ENCODE measurements around the gene KRTAP2-4. TPM values are rescaled to one million over a fixed set of nuclear protein-coding genes. Genes with fewer than 3 reads are reported as not detected.

Gene KRTAP2-4
- total RNA-seq = not detected in 2 replicates

GRCh38 chr17:41065829-41066624 is at the start of gene KRTAP2-4:
Gene KRTAP2-4 (minus strand): TSS chr17:41065879. CDS start chr17:41065845, 34 bp downstream.

GRCh38 chr17:41105347-41105746 is 39.7 kb upstream of the KRTAP2-4 start, which contains the start of gene KRTAP4-9:
Gene KRTAP4-9 (plus strand): TSS chr17:41105389. CDS start chr17:41105389, 0 bp downstream.

GRCh38 chr17:41101586-41102259 is 36.0 kb upstream of the KRTAP2-4 start, which contains the start of gene KRTAP4-16:
Gene KRTAP4-16 (minus strand): TSS chr17:41102209. CDS start chr17:41102209, 0 bp downstream.

GRCh38 chr17:41098042-41098441 is 32.4 kb upstream of the KRTAP2-4 start, which contains the start of gene KRTAP4-8:
Gene KRTAP4-8 (minus strand): TSS chr17:41098142. CDS start chr17:41098084, 58 bp downstream.

GRCh38 chr17:41084100-41084856 is 18.6 kb upstream of the KRTAP2-4 start, which contains the start of gene KRTAP4-7:
Gene KRTAP4-7 (plus strand): TSS chr17:41084150. CDS start chr17:41084207, 57 bp downstream.

GRCh38 chr17:41060052-41060604 is 5.6 kb downstream of the KRTAP2-4 start, which contains the start of gene KRTAP2-3:
Gene KRTAP2-3 (minus strand): TSS chr17:41060114. CDS start chr17:41060050, 64 bp downstream.

GRCh38 chr17:41055130-41055529 is 10.5 kb downstream of the KRTAP2-4 start, which contains the start of gene KRTAP2-2:
Gene KRTAP2-2 (minus strand): TSS chr17:41055230. CDS start chr17:41055211, 19 bp downstream.

GRCh38 chr17:41046735-41047465 is 18.8 kb downstream of the KRTAP2-4 start, which contains the start of gene KRTAP2-1:
Gene KRTAP2-1 (minus strand): TSS chr17:41047316. CDS start chr17:41047267, 49 bp downstream.

GRCh38 chr17:41040783-41041571 is 24.7 kb downstream of the KRTAP2-4 start, which contains the start of gene KRTAP1-1:
Gene KRTAP1-1 (minus strand): TSS chr17:41041450. CDS start chr17:41041397, 53 bp downstream.

GRCh38 chr17:41034346-41034935 is 31.2 kb downstream of the KRTAP2-4 start, which contains the start of gene KRTAP1-3:
Gene KRTAP1-3 (minus strand): TSS chr17:41034874. CDS start chr17:41034821, 53 bp downstream.

GRCh38 chr17:41029633-41030245 is 35.9 kb downstream of the KRTAP2-4 start, which contains the start of gene KRTAP1-4:
Gene KRTAP1-4 (minus strand): TSS chr17:41030195. CDS start chr17:41030078, 117 bp downstream.

GRCh38 chr17:41026715-41027471 is 38.8 kb downstream of the KRTAP2-4 start, which contains the start of gene KRTAP1-5:
Gene KRTAP1-5 (minus strand): TSS chr17:41027208. CDS start chr17:41027155, 53 bp downstream.

Other genes starting within 250 kb of the KRTAP2-4 start
- gene KRT10, start 243.3 kb downstream of the KRTAP2-4 start, total RNA-seq = 3.0 and 4.9 TPM in 2 replicates
- gene KRT12, start 198.7 kb downstream of the KRTAP2-4 start, total RNA-seq = not detected in 2 replicates
- gene KRT20, start 180.6 kb downstream of the KRTAP2-4 start, total RNA-seq = not detected in 2 replicates
- gene KRT23, start 128.2 kb downstream of the KRTAP2-4 start, total RNA-seq = 1.1 TPM in 1 of 2 replicates, not detected in the other
- not detected in 2 replicates for gene KRT39, start 98.9 kb downstream of the KRTAP2-4 start, total RNA-seq
- gene KRT40, start 81.6 kb downstream of the KRTAP2-4 start, total RNA-seq = not detected in 2 replicates
- gene KRTAP3-3, start 71.7 kb downstream of the KRTAP2-4 start, total RNA-seq = not detected in 2 replicates
- 0.16 TPM in 1 of 2 replicates, not detected in the other for gene KRTAP3-2, start 66.0 kb downstream of the KRTAP2-4 start, total RNA-seq
- not detected in 2 replicates for gene KRTAP3-1, start 56.8 kb downstream of the KRTAP2-4 start, total RNA-seq
- not detected in 2 replicates for gene KRTAP1-5, start 38.7 kb downstream of the KRTAP2-4 start, total RNA-seq
- not detected in 2 replicates for gene KRTAP1-4, start 35.7 kb downstream of the KRTAP2-4 start, total RNA-seq
- gene KRTAP1-3, start 31.0 kb downstream of the KRTAP2-4 start, total RNA-seq = not detected in 2 replicates
- not detected in 2 replicates for gene KRTAP1-1, start 24.4 kb downstream of the KRTAP2-4 start, total RNA-seq
- not detected in 2 replicates for gene KRTAP2-1, start 18.6 kb downstream of the KRTAP2-4 start, total RNA-seq
- gene KRTAP2-2, start 10.6 kb downstream of the KRTAP2-4 start, total RNA-seq = not detected in 2 replicates
- gene KRTAP2-3, start 5.8 kb downstream of the KRTAP2-4 start, total RNA-seq = not detected in 2 replicates
- gene KRTAP4-7, start 18.3 kb upstream of the KRTAP2-4 start, total RNA-seq = not detected in 2 replicates
- gene KRTAP4-8, start 32.3 kb upstream of the KRTAP2-4 start, total RNA-seq = not detected in 2 replicates
- not detected in 2 replicates for gene KRTAP4-16, start 36.3 kb upstream of the KRTAP2-4 start, total RNA-seq
- gene KRTAP4-9, start 39.5 kb upstream of the KRTAP2-4 start, total RNA-seq = not detected in 2 replicates
- not detected in 2 replicates for gene KRTAP4-11, start 52.5 kb upstream of the KRTAP2-4 start, total RNA-seq
- gene KRTAP4-12, start 58.3 kb upstream of the KRTAP2-4 start, total RNA-seq = not detected in 2 replicates
- gene KRTAP4-6, start 74.7 kb upstream of the KRTAP2-4 start, total RNA-seq = not detected in 2 replicates
- gene KRTAP4-5, start 83.9 kb upstream of the KRTAP2-4 start, total RNA-seq = not detected in 2 replicates
- gene KRTAP4-4, start 94.9 kb upstream of the KRTAP2-4 start, total RNA-seq = not detected in 2 replicates
- gene KRTAP4-3, start 102.3 kb upstream of the KRTAP2-4 start, total RNA-seq = not detected in 2 replicates
- gene KRTAP4-2, start 112.3 kb upstream of the KRTAP2-4 start, total RNA-seq = not detected in 2 replicates
- gene KRTAP4-1, start 119.0 kb upstream of the KRTAP2-4 start, total RNA-seq = not detected in 2 replicates
- gene KRTAP9-1, start 124.0 kb upstream of the KRTAP2-4 start, total RNA-seq = not detected in 2 replicates
- not detected in 2 replicates for gene KRTAP9-2, start 160.8 kb upstream of the KRTAP2-4 start, total RNA-seq
- not detected in 2 replicates for gene KRTAP9-3, start 166.6 kb upstream of the KRTAP2-4 start, total RNA-seq
- not detected in 2 replicates for gene KRTAP9-8, start 172.1 kb upstream of the KRTAP2-4 start, total RNA-seq
- gene KRTAP9-4, start 183.8 kb upstream of the KRTAP2-4 start, total RNA-seq = not detected in 2 replicates
- not detected in 2 replicates for gene KRTAP9-9, start 189.5 kb upstream of the KRTAP2-4 start, total RNA-seq
- not detected in 2 replicates for gene KRTAP9-6, start 199.5 kb upstream of the KRTAP2-4 start, total RNA-seq
- gene KRTAP9-7, start 209.8 kb upstream of the KRTAP2-4 start, total RNA-seq = not detected in 2 replicates
- not detected in 2 replicates for gene KRTAP29-1, start 237.0 kb upstream of the KRTAP2-4 start, total RNA-seq
- not detected in 2 replicates for gene KRTAP16-1, start 243.4 kb upstream of the KRTAP2-4 start, total RNA-seq
- not detected in 2 replicates for gene KRTAP17-1, start 249.8 kb upstream of the KRTAP2-4 start, total RNA-seq